HG03442 (cell line): ENCODE measurements around the gene CLDN3.
"Not testable (repeated sequence)": the region's sequence is repeated elsewhere in the genome, so short reads cannot be mapped to it uniquely, and the experiment has no call there.

Experiments
- ATAC-seq: cut with Tn5 transposase; IDR thresholded peaks from one replicate; pipeline ENCODE4 v1.9.1; 2021; ENCODE audit warnings: mild to moderate bottlenecking, moderate library complexity; ENCODE audit not compliant: unreplicated experiment

Gene CLDN3

DNA sequence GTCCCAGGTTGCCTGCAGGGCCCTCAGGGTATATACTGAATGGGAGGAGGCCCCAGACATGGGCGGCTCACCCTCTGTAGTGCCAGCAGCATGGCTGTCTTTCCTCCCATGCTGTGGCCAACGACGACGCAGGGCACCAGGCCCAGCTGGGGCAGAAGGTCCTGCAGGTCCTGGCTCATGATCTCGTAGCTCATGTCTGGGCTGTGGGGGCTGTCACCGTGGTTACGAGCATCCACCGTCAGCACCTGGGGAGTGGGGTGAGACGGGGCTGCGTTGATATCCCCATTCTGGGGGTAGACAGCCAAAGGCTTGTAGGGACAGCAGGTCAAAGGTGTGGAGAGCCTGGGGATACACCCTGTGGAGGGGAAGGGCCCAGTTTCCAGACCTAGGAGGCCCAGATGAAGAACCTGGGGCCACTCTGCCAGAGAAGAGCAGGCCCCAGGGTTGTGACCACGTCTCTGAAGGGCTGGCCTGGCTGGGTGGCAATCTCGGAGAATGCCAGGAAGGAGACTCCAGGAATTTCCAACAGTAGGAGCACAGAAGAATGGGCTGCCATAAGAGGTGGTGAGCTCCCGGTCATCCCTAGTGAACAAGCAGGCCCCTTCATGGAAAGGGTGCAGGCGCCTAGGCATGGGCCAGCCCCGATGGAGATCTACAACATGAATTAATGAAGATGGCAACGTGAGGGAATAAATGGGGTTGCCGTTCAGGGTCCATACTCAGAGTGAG is 32.4 kb downstream of the CLDN3 start:
- ATAC-seq: no peak

DNA sequence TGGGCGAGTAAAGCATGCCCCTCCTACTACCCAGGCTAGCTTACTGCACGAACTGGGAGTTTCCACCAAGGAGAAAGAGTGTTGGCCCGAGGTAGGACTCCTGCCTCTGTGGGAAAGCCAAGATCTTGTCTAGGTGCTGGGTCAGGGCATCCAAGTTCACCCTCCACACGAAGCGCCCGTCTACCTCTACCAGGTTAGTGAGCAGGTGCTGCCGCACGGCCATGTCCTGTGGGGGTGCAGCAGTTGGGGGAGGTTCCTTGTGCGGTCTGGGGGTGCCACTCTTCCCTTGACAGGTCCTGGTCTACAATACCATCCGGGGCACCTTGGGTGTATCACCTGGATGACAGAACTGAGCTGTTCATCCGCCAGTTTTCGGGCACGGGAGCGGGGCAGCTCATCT is 33.2 kb downstream of the CLDN3 start:
- ATAC-seq: no peak

GRCh38 chr7:73735528-73735905 is 34.6 kb downstream of the CLDN3 start:
- ATAC-seq: no peak

DNA sequence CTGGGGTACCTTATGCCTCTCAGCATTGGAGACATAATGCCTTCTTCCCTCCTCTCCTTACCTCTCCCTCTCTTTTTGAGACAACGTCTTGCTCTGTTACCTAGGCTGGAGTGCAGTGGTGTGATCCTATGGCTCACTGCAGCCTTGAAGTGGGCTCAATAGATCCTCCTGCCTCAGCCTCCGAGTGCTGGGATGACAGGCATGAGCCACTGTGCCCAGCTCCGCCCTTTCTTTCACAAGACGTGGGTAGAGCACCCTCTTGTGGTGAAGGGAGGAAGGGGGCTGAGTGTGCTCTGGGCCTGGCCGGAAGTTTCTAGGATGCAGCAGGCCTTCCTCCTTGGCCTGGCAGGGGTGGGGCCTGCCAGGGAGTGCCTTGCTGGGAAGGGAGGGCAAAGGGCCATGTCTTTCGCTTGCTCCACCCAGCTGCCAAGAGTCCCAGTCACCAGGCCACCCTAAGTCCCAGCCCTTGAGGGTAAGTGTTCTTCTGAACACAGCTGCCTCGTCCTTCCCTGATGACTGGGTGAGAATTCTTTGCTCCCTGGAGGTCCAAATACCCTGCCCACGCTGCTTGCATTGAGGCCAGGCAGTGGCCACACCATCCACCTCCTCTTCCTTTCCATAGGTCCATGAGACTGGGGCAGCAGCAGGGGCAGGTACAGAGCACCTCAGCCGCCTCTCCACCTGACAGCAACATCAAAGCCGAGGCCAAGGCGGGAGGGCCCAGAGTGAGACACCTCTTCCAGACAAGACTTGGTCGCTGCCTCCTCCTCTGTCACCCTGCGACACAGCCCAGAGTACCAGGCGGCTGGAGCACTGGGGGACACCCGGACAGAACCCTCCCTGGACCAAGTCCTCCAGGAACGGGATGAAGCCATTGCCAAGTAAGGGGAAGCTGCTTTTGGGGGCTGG is 35.2 kb downstream of the CLDN3 start:
- ATAC-seq: peak; percentile 45

DNA sequence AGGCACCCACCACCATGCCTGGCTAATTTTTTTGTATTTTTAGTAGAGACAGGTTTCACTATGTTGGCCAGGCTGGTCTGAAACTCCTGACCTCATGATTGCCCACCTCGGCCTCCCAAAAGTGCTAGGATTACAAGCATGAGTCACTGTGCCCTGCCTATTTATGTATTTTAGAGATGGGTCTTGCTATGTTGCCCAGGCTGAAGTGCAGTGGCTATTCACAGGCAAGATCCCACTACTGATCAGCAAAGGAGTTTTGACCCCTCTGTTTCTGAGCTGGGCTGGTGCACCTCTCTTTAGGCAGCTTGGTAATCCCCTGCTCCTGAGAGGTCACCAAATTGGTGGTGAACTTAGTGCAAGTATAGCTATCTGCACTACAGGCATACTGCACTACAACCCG is 37.7 kb downstream of the CLDN3 start:
- ATAC-seq: no peak

- no peak for ATAC-seq
These were observed 39.6 kb downstream of the CLDN3 start for GRCh38 chr7:73730485-73730884.

DNA sequence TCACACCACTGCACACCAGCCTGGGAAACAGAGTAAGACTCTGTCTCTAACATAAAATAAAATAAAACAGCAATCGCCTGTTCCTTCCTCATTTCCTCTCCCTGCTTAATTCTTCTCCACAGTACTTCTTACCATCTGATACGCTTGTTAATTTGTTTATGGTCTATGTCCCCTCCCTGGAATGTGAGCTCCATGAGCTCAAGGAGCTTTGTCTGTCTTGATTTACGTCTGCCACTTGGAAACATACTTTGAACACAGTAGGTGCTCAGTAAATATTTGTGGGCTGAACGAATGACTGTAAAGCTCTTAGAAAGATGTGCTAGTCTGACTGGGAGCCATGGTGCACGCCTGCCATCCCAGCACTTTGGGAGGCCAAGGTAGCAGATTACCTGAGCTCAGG is 41.5 kb downstream of the CLDN3 start:
- ATAC-seq: no peak

DNA sequence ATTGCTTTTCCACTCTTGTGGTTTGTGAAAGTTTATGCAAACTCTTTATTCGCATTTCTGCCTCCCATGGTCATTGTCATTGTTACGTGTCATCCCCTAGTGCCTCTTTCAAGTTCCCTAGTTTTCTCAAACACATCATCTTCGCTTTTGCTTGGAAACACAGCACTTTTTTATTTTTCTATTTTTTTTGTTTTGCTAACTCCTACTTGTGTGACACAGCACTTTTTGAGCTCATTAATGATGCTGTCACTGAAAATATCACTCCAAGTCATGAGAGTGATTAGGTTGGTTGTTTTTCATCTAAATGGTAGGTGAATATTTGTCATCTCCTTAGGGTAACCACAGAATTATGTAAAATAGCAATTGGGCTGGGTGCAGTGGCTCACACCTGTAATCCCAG is 42.1 kb downstream of the CLDN3 start:
- no peak for ATAC-seq

DNA sequence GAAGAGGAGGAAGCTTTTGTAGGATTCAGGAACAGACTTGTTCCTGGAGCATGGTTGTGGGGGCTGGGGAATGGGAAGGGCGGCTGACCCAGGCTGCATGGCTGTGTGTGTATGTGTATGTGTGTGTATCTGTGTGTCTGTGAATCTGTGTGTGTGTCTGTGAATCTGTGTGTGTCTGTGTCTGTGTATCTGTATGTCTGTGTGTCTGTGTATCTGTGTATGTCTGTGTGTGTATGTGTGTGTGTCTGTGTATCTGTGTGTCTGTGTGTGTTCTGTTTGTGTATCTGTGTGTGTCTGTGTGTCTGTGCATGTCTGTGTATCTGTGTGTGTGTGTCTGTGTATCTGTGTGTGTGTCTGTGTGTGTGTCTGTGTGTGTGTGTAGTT is 44.0 kb downstream of the CLDN3 start:
- ATAC-seq: peak; percentile 17

DNA sequence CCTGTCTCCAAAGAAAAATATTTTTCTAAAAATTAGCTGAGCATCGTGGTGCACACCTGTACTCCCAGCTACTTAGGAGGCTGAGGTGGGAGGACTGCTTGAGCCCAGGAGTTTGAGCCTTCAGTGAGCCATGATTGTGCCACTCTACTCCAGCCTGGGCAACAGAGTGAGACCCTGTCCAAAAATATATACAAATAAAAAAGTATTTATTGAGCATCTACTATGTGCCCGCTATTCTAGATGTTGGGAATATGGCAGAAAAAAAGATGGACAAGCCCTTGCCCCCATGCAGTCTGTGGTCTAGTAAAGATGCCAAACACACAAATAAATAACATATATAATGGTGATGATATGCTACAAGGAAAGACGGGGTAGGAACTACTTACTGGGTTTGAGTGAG is 46.3 kb downstream of the CLDN3 start:
- ATAC-seq: no peak

DNA sequence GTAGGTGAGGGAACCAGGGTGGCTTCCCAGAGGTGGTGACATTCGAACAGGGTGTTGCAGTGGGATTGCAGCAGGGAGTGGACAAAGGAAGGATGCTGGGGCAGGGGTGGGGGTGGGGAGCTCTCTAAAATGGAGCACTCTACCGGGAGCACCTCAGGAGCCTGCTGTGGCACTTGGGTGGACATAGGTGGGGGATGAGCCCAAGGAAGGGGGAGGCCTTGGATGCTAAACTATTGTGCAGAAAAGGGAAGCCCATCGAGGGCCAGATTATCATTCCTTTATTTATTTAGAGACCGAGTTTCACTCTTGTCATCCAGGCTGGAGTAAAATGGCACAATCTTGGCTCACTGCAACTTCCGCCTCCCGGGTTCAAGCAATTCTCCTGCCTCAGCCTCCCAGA is 47.3 kb downstream of the CLDN3 start:
- no peak for ATAC-seq

DNA sequence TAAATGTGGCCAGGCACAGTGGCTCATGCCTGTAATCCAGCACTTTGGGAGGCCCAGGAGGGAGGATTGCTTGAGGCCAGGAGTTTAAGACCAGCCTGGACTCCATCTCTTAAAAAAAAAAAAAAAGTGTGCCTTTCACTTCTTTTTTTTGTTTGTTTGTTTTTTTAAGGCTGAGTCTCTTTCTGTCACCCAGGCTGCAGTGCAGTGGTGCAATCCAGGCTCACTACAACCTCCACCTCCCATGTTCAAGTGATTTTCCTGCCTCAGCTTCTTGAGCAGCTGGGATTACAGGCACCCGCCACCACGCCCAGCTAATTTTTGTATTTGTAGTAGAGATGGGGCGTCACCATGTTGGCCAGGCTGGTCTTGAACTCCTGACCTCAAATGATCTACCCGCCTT is 47.9 kb downstream of the CLDN3 start:
- ATAC-seq: not testable (repeated sequence)

DNA sequence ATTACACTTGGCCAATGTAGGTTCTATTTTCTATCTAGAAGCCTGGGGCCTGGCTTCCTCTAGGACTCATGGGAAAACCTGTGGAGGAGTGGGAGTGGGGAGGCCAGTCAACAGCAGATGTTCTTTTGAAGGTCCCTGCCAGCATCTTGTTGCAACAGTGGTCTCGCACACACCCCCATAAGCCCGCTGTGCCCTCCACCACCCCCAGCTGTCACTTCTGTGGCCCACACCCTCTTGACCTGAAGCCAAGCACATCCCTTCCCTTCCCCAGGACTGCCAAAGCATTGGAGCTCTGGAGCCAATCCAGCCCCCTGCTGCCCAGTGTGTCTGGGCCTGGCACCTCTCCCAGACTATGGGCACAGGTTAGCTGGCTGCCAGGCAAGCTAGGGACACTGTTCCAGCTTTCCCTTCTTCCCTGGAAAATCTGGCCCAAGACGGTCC is 48.7 kb downstream of the CLDN3 start:
- ATAC-seq: no peak

GRCh38 chr7:73720443-73720842 is 49.6 kb downstream of the CLDN3 start:
- not testable (repeated sequence) for ATAC-seq

- ATAC-seq: no peak
These were observed 50.3 kb downstream of the CLDN3 start for GRCh38 chr7:73719806-73720169.
